NCI-H2196 treated with DMSO at 0.1 percent for 48 hours (cell line): Measurements from ENCODE around the gene PKD1.

Source experiments
- DNase-seq: peaks from one replicate; lab custom pipeline; 2025; ENCODE audit not compliant: unreplicated experiment; lab: John Stamatoyannopoulos, UW

PKD1 gene

GRCh38 chr16:2078691-2079090 is 57.0 kb downstream of the PKD1 start:
- no peak for DNase-seq

- DNase-seq: no peak
Observed at GRCh38 chr16:2078096-2078495, 57.6 kb downstream of the PKD1 start.

- no peak for DNase-seq
Observed at GRCh38 chr16:2077696-2078095, 58.0 kb downstream of the PKD1 start.

DNA sequence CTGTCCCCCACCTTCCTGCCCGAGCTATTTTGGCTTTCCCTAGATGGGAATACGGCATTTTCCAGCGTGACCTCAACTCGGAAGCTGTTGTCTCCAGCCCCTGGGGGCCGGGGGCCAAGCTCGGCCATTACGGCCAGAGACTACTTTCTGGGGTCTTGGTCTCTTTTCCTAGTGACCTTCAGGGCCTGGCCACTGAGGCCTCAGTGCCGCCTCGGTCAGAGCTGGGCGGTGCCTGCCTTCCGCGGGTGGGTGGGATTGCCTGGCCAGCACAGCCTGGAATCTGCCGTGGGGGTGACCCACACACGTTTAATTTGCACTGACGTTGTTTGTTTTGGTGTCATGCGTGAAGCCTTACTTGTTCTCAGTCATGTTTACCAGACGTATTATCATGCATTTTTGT is 58.7 kb downstream of the PKD1 start:
- no peak for DNase-seq

GRCh38 chr16:2076072-2076865 is 59.4 kb downstream of the PKD1 start:
- no peak for DNase-seq

GRCh38 chr16:2075631-2076030 is 60.1 kb downstream of the PKD1 start:
- DNase-seq: no peak

DNA sequence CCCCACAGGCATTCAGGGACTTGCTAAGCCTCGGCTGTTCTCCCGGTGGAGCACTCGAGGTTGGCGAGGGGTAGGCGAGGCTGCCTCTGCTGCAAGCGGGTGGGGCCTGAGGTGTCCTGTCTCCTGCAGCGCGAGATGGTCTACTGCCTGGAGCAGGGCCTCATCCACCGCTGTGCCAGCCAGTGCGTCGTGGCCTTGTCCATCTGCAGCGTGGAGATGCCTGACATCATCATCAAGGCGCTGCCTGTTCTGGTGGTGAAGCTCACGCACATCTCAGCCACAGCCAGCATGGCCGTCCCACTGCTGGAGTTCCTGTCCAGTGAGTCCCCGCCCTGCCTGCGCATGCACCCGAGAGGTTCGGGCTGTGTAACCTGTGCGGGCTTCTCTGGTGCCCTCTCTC is 61.6 kb downstream of the PKD1 start:
- no peak for DNase-seq

DNA sequence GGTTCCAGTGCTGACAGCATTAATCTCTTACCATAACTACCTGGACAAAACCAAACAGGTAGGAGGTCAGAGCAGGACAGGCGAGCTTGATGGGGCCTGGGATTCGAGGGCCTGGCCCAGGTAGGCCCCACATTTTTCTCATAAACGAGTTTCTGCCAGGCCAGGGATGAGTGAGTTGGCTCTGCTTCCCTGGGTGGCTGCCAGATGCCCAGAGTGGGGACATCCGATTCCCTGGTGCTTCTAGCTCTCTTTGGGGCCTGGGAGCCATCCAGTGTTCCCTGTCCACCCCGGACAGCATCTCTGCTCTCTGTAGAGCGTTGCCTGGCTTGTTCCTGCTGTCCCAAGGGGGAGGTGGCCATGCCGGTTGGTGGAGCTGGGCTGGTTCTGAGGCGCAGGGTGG is 62.8 kb downstream of the PKD1 start:
- DNase-seq: no peak

DNA sequence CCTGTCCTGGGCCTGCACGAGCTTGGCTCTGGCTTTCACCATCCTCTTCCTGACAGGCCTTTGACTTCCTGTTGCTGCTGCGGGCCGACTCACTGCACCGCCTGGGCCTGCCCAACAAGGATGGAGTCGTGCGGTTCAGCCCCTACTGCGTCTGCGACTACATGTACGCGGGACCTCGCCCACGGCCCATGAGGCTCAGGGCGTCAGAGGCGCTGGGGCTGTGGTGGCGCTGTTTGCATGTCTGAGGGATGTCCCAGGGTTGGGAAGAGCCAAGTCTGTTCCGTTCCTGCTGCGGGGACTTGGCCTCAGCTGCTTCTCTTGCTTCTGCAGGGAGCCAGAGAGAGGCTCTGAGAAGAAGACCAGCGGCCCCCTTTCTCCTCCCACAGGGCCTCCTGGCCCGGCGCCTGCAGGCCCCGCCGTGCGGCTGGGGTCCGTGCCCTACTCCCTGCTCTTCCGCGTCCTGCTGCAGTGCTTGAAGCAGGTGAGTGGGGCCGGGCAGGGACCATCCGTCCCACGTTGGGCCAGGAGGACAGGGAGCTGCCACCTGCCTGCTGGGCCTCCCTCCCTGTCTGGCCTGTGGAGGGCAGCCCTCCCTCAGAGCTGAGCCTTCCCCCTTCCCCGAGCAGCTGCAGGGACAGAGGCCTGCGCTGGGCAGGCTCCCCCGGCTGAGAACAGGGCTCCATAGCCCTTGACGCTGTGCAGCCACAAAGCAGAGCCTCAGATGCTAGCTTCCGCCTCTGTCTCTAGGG is 64.1 kb downstream of the PKD1 start:
- no peak for DNase-seq

DNA sequence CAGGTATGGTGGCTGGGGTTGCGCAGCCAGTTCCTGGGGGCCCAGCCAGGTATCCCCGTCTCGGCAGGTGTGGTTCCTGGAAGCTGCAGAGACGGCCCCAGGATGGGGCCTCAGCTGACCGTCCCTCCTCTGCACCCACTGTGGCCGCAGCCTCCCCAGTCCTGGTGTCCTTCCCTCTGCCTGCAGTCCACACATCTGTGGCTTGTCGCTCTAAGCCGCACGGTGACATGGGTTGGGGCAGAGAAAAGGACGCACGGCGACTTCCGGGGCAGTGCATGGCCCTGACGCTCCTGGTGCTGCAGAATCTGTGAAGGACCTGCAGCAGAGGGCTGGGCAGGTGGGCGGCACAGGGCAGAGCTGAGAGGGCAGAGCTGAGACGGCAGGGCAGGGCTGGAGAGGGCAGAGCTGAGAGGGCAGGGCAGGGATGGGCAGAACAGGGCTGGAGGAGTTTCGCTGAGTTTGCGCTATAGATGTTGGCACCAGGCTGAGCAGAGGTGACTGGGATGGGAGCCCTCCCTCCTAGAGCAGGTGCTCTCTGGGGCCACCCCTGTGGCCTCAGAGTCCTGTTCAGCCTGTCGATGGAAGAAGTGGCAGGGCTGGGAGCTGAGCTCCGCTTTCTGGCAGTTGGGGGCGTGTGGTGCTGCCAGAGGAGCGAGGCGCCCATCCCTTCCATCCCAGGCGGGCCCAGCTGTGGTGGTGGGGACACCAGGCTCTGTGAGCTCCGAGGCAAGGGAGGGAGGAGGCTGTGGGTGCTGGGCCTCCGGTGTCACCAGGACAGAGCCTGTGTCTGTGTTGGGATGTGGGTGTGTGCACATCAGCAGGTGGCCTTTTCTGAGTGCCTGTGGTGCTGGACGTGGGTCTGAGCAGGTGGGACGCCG is 64.9 kb downstream of the PKD1 start:
- no peak for DNase-seq

DNA sequence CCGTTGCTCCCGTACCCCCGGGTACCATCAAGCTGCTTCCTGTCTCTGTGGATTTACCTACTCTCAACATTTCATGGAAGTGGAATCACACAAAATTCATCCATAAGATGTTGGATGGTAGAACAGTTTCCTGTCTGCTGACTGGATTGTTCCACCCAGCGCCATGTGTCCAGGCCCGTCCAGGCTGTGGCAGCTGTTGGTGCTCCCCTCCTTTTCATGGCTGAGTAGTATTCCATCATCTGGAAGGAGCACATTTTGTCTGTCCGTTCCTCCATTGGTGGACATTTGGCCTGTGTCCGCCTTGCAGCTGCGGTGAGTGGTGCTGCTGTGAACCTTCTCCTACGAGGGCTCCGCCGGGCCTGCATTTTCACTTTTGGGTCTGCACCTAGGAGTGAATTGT is 69.6 kb downstream of the PKD1 start:
- DNase-seq: no peak

GRCh38 chr16:2064368-2064945 is 71.2 kb downstream of the PKD1 start:
- DNase-seq: no peak

- no peak for DNase-seq
Observed at GRCh38 chr16:2063861-2064260, 71.8 kb downstream of the PKD1 start.

DNA sequence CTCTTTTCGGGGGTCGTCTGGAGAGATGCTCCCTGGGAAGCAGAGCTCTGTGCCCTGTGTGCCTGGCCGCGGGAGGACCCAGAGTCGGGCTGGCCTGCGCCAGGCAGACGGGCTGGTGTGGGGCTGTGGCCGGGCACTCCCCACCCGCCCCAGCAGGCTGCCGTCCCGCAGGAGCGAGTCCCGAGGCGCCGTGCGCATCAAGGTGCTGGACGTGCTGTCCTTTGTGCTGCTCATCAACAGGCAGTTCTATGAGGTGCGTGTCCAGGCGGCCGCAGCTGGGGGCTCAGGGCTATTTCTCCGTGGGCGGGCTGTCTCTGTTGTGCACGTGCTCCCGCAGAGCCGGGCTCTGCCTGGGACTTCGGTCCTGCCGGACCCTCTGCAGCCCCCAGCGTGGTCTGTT is 72.9 kb downstream of the PKD1 start:
- DNase-seq: no peak

DNA sequence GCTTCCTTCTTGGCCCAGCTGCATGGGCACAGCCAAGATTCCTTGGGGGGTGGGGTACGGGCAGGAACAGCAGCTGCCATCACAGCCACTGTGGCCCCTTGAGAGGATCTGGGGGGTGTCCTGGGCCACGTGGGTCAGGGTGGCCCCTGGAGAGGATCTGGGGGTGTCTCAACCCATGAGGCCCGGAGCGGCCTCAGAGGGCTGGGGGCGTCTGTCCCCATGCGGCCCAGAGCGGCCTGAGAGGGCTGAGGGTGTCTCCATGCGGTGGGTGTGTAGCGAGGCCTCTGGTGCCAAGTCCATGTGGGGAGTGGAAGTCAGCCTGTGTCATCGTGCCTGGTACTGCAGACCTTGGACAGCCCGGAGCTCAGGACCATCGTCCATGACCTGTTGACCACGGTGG is 74.2 kb downstream of the PKD1 start:
- no peak for DNase-seq

DNA sequence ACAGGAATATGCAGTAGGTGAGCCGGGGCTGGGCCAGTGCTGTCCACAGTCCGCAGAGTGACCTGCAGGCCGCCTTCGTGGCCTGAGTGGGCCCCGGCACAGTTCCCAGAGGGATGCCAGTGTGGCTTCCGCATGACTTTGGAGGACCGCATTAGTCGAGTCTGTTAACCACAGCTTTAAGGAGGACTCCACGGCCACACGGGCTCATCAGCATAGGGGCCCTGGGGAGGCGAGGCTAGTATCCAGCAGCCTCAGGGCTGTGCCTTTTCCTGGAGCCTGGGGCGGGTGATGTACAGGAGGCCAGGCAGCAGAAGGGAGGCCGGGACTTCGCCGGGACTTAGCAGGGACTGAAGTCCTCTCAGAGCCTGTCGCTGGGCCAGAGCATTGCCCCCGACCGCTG is 74.7 kb downstream of the PKD1 start:
- DNase-seq: no peak

- no peak for DNase-seq
Observed at GRCh38 chr16:2060346-2060745, 75.4 kb downstream of the PKD1 start.

DNA sequence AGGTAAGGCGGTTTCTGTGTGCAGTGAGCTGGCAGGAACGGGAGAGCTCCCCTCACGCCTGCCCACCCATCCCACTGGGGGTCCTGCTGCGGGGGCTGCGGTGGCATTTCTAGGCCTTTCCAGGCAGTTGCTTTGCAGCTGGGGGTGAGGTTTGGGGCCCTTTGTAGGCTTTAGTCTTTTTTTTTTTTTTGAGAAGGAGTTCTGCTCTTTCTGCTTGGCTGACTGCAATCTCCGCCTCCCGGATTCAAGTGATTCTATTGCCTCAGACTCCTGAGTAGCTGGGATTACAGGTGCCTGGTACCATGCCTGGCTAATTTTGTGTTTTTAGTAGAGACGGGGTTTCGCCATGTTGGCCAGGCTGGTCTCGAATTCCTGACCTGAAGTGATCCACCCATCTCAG is 76.8 kb downstream of the PKD1 start:
- DNase-seq: no peak

- DNase-seq: no peak
Observed at GRCh38 chr16:2058420-2058819, 77.3 kb downstream of the PKD1 start.

DNA sequence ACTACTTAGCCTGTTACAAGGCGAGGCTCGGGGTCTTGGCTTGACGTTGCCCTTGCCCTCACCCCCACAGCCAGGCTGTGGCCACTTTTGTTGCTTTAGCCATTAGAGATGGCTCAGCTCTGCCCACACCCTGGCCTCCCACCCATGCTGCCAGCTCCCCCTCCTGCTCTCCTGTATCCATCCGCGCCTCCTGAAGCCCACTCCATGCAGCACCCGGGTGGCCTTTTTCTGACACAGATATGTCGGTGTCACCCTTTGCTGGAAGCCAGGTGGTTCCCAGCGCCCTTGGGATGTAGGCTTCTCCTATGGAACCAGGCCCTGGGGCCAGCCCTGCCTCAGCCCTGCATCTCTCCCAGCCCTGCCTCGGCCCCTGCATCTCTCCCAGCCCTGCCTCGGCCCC is 78.3 kb downstream of the PKD1 start:
- DNase-seq: no peak

DNA sequence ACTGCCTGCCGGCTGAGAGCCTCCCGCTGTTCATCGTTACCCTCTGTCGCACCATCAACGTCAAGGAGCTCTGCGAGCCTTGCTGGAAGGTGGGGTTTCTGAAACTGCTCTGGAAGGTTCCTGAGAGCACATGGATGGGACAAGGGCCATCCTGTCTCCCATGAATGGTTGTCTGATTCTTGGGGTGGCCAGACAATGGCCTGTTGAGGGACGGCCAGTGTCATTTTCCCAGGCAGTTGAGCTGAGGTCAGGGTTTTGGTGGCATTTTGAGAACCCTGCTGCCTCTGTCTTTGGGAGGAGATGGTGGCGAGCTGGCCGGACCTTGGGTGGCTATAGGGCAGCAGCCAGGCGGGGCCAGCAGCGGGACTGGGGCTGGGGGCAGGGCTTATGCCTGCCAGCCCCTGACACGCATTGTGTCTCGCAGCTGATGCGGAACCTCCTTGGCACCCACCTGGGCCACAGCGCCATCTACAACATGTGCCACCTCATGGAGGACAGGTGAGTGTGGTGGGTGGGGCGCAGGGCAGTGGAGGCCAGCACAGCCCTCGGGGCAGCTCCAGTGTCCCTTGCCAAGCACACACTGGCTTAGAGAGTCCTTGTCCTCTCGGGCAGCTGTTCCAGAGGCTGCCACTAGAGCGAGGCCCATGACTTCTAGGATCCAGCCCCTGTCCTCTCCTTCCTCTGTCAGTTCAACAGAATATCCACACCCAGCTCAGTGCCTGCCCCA is 78.9 kb downstream of the PKD1 start:
- no peak for DNase-seq
